ENCODE measurements around the gene DTNBP1.

DTNBP1 gene

DNA sequence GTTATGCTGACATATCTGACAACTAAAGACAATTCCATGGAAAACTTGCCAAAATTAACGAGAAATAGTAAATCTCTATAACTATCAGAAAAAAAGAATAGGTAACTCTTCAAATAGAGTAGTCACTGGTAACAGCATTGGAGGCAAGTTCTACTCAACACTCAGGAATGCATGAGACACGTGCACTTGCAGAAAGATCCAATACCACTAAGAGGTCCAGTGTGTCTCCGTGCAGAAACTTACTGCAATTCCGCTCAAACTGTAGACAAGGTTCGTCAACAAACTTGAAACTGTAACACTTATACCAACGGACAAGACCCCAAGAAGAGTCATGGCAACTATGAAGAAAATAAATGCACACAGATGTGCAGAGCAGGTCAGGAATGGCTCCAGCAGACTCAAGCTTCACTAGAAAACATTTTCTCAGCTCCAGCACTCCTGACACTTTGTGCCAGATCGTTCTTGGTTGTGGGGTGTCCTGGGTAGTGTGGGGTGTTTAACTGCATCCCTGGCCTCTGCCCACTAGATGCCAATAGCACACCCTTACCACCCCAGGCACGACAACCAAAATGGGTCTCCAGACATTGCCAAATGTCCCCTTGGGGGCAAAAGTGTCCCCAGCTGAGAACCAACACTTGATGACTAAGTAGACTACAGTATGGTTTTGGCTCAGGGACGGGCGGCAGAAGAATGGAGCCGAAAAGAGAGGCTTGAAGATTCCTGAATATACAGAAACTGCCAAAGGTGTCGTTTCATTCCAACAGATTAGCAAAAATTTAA is 134.8 kb downstream of the DTNBP1 start:
- no peak for DNase-seq (ENCODE audit: low spot score)
- in situ Hi-C loops (cut with MboI; ENCODE audit: low pct_unique_long_range_greater_than_20kb, low sequenced_read_pairs, unreplicated experiment): no loop called here
- TF ChIP-seq, protein P1, sequence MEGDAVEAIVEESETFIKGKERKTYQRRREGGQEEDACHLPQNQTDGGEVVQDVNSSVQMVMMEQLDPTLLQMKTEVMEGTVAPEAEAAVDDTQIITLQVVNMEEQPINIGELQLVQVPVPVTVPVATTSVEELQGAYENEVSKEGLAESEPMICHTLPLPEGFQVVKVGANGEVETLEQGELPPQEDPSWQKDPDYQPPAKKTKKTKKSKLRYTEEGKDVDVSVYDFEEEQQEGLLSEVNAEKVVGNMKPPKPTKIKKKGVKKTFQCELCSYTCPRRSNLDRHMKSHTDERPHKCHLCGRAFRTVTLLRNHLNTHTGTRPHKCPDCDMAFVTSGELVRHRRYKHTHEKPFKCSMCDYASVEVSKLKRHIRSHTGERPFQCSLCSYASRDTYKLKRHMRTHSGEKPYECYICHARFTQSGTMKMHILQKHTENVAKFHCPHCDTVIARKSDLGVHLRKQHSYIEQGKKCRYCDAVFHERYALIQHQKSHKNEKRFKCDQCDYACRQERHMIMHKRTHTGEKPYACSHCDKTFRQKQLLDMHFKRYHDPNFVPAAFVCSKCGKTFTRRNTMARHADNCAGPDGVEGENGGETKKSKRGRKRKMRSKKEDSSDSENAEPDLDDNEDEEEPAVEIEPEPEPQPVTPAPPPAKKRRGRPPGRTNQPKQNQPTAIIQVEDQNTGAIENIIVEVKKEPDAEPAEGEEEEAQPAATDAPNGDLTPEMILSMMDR (IDR thresholded peaks at IDR 0.05; ENCODE audit: extremely low read depth, insufficient read depth, missing control alignments): no peak

DNA sequence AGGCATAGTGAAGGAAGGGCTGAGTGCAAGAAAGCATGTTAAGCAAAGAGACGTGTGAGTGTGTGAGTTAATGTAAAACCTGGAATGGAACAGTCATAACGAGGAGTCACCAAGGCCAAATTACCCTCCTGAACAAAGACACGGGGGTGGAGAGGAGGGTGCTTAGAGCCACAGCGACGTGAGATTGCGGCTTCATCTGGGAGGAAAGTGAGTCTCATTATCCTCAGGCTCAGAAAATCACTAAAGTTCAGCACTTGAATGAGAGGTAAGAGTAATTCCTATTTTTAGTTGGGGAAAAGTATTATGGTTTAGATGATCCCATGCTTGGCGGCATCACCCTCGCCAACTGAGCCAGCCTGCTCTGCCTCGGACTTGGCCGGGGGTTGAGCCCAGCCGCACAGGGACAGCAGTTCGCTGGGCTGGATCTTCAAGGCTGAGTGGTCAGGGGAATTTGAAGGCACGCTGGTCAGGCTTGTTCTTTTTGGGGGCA is 136.6 kb downstream of the DTNBP1 start:
- DNase-seq (ENCODE audit: low spot score): peak; percentile 69
- TF ChIP-seq, protein P1 (IDR thresholded peaks at IDR 0.05; ENCODE audit: extremely low read depth, insufficient read depth, missing control alignments): no peak
- in situ Hi-C loops (cut with MboI; ENCODE audit: low pct_unique_long_range_greater_than_20kb, low sequenced_read_pairs, unreplicated experiment): no loop called here

DNA sequence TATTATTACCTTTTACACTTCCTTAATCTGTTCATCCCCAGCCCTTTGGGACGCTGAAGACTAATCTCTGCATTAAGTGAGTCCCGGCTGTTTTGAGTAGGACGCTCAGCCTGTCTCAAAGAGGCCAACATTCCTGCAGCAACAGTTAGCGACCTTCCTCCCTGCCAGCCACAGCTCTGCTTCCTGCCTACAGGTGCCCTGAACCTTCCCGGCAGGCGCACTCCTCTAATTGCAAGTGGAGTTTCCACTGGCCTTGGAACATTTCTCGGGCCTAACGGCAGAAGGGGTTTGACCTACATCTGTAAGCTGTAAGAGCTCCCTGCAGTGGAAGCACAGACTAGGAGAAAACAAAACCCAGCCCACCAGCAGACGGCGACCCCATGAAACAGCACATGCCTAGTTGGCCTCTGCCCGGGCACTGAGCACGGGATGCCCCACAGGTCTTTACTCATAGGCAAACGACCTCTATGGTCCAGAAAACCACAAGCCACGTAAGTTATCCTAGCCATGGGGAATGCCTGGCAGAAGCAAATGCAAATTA is 137.9 kb downstream of the DTNBP1 start:
- TF ChIP-seq, protein P1 (IDR thresholded peaks at IDR 0.05; ENCODE audit: extremely low read depth, insufficient read depth, missing control alignments): no peak
- in situ Hi-C loops (cut with MboI; ENCODE audit: low pct_unique_long_range_greater_than_20kb, low sequenced_read_pairs, unreplicated experiment): no loop called here
- DNase-seq (ENCODE audit: low spot score): no peak

DNA sequence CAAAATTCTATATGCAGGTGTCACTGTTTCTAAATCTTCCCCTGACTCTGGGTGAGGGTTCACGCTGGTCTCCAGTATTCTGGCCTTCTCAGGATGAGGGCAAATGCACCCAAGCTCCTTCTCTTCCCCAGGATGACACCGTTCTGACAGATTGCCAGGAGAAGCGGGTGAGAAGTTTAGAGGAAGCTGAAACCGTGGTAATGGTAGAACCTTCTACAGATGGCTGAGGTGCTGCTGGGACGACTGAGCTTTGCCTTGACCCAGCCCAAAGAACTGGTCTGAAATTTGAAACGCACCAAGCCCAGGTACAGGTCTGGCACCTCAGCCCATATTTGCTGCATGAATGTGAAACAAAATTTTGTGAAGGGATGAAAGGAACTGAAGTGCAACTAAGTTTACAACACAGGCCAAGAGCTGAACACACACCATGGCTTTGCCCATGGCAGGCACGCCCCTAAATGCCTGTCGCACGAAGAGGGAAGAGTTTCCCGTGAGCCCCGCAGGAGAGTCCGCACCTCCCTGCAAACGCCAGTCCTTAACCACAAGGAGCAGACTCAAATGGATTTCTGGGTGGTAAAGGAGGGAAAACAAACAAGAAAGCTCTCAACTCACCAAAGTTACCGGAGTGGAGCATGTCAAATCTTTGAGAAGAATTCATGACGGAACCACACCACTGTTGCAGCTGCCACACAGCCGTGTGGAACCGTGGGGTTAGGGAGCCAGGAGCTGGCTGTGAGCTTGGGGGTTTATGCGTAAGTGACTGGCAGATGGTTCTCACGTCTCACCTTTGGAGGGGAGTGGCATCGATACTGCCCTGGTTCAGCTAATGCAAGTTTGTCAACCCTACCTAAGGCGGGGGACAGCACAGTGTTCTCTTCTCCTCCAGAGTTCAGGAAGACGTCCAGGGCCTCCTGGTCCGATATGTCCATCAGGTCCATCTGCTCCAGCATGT is 138.9 kb downstream of the DTNBP1 start:
- TF ChIP-seq, protein P1 (IDR thresholded peaks at IDR 0.05; ENCODE audit: extremely low read depth, insufficient read depth, missing control alignments): no peak
- DNase-seq (ENCODE audit: low spot score): no peak
- in situ Hi-C loops (cut with MboI; ENCODE audit: low pct_unique_long_range_greater_than_20kb, low sequenced_read_pairs, unreplicated experiment): no loop called here

DNA sequence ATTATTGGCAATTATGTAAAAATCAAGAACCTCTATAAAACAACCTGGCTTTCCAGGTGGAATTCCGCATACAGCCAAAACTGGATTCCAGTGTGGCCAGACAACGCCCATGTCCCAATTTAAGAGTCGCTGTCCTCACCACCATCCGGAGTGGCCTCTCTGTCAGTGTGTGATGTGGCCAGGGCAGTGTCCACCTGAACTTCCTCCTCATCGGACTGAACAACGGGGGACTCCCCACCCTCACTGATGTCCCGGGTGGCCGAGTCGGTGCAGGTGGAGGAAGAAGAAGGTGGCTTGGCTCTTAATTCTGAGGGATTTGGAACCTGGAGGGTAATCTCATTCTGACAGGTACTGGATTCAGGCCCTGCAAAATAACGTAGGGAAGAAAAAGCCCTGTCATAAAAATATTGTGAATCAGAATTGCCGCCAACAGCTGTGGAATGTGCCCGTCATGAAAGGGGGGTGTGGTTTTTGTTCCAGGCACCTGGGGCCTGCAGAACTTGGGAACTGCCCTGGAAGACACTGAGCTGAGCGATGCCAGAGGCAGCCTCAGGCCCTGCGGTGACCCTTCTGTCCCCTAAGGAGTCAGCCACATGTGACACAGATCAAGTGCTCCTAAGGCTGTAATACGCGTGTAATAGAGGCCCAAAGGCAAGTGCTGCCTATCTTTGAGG is 139.8 kb downstream of the DTNBP1 start:
- TF ChIP-seq, protein P1 (IDR thresholded peaks at IDR 0.05; ENCODE audit: extremely low read depth, insufficient read depth, missing control alignments): no peak
- in situ Hi-C loops (cut with MboI; ENCODE audit: low pct_unique_long_range_greater_than_20kb, low sequenced_read_pairs, unreplicated experiment): no loop called here
- no peak for DNase-seq (ENCODE audit: low spot score)

DNA sequence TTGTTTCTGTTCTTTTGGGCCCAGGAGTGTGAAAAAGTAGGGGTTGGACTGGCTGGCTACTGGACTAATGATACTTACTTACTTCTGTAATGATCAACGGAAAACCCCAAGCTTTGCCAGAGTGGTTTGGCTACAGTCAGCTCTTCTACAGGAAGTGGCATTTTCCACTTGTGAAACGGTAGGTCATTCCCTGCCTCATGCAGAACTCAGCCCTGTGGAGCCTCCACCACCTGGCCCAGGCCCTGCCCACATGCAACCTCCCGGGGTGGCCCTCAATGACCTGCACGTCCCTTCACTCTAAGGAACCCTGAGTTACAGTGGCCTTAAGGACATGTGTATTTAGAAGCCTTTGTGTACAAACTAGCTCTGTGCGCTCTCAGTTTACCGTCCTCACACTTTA is 140.4 kb downstream of the DTNBP1 start:
- no peak for DNase-seq (ENCODE audit: low spot score)
- TF ChIP-seq, protein P1 (IDR thresholded peaks at IDR 0.05; ENCODE audit: extremely low read depth, insufficient read depth, missing control alignments): no peak
- in situ Hi-C loops (cut with MboI; ENCODE audit: low pct_unique_long_range_greater_than_20kb, low sequenced_read_pairs, unreplicated experiment): no loop called here

Measured in GM13977 (cell line).